DOHH2 (cell line): ENCODE results near the gene BMP7.

Experiments used
- EZH2phosphoT487 ChIP-seq: fragments of 200-600 bp; sonication (generic); IDR thresholded peaks from 2 replicates; pipeline ENCODE4 v1.6.1; 2017; ENCODE audit warnings: borderline replicate concordance, mild to moderate bottlenecking, antibody characterized with exemption, low read length, moderate library complexity, mixed read lengths
- TF ChIP-seq, protein P1 (sequence below): fragments of 200-600 bp; sonication (generic); IDR thresholded peaks from one replicate; pipeline ENCODE4 v1.5.1; 2014; ENCODE audit warnings: antibody characterized with exemption, mild to moderate bottlenecking, low read depth, low read length; ENCODE audit not compliant: poor library complexity, severe bottlenecking

- TF ChIP-seq, protein P1, sequence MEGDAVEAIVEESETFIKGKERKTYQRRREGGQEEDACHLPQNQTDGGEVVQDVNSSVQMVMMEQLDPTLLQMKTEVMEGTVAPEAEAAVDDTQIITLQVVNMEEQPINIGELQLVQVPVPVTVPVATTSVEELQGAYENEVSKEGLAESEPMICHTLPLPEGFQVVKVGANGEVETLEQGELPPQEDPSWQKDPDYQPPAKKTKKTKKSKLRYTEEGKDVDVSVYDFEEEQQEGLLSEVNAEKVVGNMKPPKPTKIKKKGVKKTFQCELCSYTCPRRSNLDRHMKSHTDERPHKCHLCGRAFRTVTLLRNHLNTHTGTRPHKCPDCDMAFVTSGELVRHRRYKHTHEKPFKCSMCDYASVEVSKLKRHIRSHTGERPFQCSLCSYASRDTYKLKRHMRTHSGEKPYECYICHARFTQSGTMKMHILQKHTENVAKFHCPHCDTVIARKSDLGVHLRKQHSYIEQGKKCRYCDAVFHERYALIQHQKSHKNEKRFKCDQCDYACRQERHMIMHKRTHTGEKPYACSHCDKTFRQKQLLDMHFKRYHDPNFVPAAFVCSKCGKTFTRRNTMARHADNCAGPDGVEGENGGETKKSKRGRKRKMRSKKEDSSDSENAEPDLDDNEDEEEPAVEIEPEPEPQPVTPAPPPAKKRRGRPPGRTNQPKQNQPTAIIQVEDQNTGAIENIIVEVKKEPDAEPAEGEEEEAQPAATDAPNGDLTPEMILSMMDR: no peak
- no peak for TF ChIP-seq EZH2phosphoT487
Observed at GRCh38 chr20:57176842-57177241, 89.6 kb downstream of the BMP7 start.
